Measurements from ENCODE around the gene TXN.
A peak's percentile ranks its signal among the peaks of the same experiment; 100 is the strongest.

TXN gene

GRCh38 chr9:110208031-110208430 lies 48.3 kb downstream of the TXN start, which contains the start of gene C9orf152:
Gene C9orf152, minus strand, starts transcription at chr9:110208159. Its CDS starts 580 bp downstream, at chr9:110207579.
- H3K27ac ChIP-seq, result peak within 1 kb of the TSS; percentile 94
- no peak for TF ChIP-seq ZFX (IDR thresholded peaks at IDR 0.05)
- no peak for TF ChIP-seq CTCF (conservative IDR thresholded peaks at IDR 0.05)

- no peak for TF ChIP-seq ZFX (IDR thresholded peaks at IDR 0.05)
- no peak for TF ChIP-seq CTCF (conservative IDR thresholded peaks at IDR 0.05)
- H3K27ac ChIP-seq, result peak overlapping the region; percentile 94
Measured at GRCh38 chr9:110207071-110207641, 49.2 kb downstream of the TXN start.

- H3K27ac ChIP-seq, result peak overlapping the region; percentile 94
Measured at GRCh38 chr9:110206389-110206788, 49.9 kb downstream of the TXN start.

GRCh38 chr9:110205612-110206011 lies 50.7 kb downstream of the TXN start:
- peak overlapping the region; percentile 94 for H3K27ac ChIP-seq

More at GRCh38 chr9:110206389-110206788, 49.9 kb downstream of the TXN start:
- TF ChIP-seq CTCF (conservative IDR thresholded peaks at IDR 0.05) (no peak), ZFX (IDR thresholded peaks at IDR 0.05) (no peak)

GRCh38 chr9:110202232-110202631 lies 54.1 kb downstream of the TXN start:
- TF ChIP-seq ZFX (IDR thresholded peaks at IDR 0.05) (no peak), CTCF (conservative IDR thresholded peaks at IDR 0.05) (no peak)
- H3K27ac ChIP-seq, result no peak overlapping the region

- no peak for TF ChIP-seq CTCF (conservative IDR thresholded peaks at IDR 0.05)
- no peak overlapping the region for H3K27ac ChIP-seq
Measured at GRCh38 chr9:110199643-110200042, 56.7 kb downstream of the TXN start.

- no peak for TF ChIP-seq ZFX (IDR thresholded peaks at IDR 0.05)
- no peak overlapping the region for H3K27ac ChIP-seq
Measured at GRCh38 chr9:110198357-110198756, 58.0 kb downstream of the TXN start.

- 0 out of 2 replicates have a peak overlapping the region, but pooled peaks have one; percentile 11 for H3K27ac ChIP-seq
- TF ChIP-seq ZFX (IDR thresholded peaks at IDR 0.05) (no peak), CTCF (conservative IDR thresholded peaks at IDR 0.05) (no peak)
Measured at GRCh38 chr9:110197330-110198187, 58.7 kb downstream of the TXN start.

GRCh38 chr9:110196084-110196499 lies 60.2 kb downstream of the TXN start:
- H3K27ac ChIP-seq, result peak overlapping the region; percentile 85; the same call in 1 of the 2 replicates
